HUDEP-2 (cell line): ENCODE results near the gene RPS3A.
A peak's percentile ranks its signal among the peaks of the same experiment; 100 is the strongest.
"Not testable (repeated sequence)": the region's sequence is repeated elsewhere in the genome, so short reads cannot be mapped to it uniquely, and the experiment has no call there.

Experiments
- DNase-seq, 76 experiments: peaks; one replicate each; lab custom pipeline; 2025; ENCODE audit not compliant: unreplicated experiment in 76 of 76; lab: John Stamatoyannopoulos, UW

The RPS3A gene

DNA sequence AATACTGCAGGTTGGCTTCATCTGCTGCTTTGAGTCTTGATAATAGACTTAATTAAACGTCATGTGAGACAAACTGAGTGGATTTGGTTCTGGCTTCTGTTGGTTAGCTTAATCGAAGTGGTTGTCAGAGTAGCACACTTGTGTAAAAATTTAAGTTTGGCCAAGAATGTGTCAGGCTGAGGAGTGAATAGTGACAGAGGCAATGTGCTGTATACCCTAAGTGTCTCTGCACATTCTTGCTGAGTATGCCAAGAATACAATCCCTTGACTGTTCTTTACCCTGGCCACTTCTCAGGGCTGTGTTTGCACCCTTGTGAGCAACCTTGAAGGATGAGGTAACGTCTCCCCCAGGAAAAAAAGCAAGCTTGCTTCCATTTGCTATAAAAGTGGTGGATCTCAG, 14.9 kb downstream of the RPS3A start:
- peak in 1 of 76 experiments; percentile 3 for DNase-seq

DNA sequence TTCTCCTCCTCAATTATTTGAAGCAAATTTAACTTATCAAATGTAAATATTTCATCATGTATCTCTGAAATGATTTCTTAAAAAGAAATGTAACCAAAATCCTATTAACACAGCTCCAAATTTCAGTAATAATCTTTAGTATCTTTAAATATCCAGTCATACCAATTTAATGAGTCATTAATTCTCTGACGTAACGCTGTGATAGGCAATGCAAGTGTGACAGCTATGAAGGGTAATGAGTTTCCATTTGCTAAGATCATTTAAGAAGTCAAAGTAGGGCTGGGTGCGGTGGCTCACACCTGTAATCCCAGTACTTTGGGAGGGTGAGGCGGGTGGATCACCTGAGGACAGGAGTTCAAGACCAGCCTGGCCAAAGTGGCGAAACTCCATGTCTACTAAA, 15.6 kb downstream of the RPS3A start:
- DNase-seq: no peak

DNA sequence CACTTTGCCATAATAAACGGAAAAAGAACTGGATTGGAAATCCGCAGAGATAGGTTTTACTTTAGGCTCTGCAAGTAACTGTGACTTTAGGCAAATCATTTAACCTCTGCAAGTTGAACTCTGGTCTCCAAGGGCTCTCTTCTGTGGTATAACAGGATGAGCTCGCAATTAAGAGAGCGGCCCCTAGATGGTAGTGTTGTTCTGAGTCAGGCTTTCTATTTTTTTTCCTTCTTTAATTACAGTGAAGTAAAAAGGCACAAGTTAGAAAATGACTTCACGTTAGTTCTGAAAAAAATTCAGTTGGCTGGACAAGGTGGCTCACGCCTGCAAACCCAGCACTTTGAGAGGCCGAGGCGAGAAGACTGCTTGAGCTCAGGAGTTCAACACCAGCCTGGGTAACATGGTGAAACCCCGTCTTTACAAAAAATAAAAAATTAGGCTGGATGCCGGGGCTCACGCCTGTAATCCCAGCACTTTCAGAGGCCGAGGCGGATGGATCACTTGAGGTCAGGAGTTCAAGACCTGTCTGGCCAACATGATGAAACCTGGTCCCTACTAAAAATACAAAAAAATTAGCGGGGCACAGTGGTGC, 18.0 kb downstream of the RPS3A start:
- DNase-seq: peak in 37 of 76 experiments; percentile 1 to 61 (median 21)

DNA sequence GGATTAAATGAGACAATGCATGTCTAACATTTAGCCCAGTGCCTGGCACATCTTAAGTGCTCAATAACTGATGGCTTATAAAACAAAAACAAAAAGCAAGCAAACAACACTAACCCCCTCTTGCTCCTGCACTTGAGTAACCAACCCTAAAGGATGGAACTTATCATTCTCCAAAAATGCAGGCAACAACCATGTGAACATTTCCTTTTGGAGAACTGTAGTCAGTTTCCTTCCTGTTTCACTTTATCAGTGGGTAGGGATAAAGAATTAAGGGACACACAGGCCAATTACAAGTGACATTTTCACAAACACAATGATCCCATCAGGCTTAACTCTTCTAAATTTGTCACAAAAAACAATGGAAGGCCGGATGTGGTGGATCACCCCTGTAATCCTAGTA, 30.4 kb downstream of the RPS3A start:
- no peak for DNase-seq

DNA sequence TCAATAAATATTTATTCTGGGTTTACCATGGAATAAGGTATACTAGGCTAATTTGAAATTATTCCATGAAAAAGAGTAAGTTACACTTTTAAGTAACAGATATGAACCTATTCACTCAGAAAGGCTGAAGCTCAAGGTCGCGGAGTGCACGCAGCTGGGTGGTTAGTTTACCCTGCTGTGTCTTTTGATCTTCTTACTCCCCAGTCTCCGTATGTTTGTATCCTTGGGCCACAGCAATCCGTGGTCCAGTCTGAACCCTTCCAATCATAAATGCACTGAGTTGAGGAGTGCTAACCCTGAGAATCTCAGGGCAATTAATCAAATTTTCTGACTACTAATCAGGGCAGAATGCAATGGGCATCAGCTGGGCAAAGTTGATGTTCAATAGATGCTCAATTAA, 33.9 kb downstream of the RPS3A start:
- no peak for DNase-seq

DNA sequence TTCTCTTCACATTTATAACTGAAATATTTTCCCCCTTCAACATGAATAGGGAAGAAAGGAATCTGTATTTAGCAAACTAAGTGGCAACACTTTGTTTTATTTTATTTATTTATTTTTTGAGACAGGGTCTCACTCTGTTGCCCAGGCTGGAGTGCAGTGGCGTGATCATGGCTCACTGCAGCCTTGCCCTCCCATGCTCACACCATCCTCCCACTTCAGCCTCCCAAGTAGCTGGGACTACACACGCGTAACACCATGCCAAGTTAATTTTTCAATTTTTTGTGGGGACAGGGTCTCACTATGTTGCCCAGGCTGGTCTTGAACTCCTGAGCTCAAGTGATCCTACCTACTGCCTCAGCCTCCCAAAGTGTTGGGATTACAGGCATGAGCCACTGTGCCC, 36.6 kb downstream of the RPS3A start:
- not testable (repeated sequence) for DNase-seq

DNA sequence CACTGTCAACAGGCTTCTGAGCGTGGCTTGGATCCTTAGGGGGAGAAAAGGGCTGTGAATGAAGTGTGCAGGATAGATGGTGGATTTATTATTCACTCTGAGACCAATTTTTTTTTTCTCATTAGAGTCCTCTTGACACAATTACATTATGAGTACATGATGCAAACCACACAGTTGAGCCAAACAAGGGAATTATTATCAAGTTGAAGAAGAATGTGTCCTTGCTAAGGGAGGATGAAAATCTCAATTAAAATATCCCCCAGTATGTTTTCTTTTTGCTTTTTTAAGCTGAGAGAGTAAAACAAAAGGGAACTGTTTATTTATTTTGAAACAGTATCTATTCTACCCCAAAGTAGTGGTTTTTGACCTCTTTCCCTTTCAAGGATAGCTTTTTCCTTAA, 40.4 kb downstream of the RPS3A start:
- no peak for DNase-seq

DNA sequence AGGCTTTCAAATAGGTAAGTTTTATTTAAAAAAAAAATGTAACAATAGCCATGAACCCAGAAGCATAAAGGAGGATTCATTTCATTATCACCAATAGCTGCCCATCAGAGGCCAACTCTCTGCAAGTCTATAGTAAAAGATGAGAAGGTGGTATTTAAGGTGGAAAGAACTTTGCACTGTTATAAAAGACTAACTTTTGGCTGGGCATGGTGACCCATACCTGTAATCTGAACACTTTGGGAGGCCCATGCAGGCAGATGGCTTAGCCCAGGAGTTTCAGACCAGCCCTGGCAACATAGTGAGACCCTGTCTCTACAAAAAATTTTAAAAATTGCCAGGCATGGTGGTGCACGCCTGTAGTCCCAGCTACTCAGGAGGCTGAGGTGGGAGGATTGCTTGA, 43.3 kb downstream of the RPS3A start:
- DNase-seq: no peak

DNA sequence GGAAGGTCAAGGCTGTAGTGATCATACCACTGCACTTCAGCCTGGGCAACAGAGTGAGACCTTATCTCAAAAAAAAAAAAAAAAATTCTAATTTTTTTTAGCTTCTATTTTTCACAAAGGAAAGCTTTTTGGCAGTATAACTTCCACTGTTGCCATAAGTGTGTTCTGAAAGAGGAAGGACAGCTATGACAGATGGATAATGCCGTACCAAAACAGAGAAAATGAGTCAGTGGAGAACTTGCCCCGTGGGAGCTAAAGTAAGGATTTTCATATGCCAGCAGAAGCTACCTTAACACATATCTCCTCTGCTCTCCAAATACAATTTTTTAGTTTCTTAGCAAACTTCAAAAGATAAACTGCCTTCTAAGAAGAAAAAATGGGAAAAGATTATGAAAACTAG, 43.7 kb downstream of the RPS3A start:
- DNase-seq: no peak

DNA sequence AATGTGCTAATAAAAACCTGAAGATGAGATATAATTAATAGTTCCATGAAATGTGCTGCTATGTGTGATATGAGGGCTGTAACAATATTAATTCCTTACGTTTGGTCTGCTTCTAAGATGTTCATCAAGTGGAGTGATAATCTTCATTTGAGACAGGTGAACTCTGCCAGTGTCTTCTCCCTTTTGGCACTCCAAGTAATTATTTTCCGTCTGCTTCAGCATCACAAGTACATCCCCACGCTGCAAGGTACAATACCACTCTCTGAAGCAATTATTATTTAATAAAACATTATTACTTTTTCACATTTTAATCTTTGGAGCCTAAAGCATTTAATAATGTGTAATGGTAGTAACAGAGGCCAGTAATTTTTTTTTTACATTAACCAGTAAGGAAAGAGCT, 44.4 kb downstream of the RPS3A start:
- DNase-seq: no peak

DNA sequence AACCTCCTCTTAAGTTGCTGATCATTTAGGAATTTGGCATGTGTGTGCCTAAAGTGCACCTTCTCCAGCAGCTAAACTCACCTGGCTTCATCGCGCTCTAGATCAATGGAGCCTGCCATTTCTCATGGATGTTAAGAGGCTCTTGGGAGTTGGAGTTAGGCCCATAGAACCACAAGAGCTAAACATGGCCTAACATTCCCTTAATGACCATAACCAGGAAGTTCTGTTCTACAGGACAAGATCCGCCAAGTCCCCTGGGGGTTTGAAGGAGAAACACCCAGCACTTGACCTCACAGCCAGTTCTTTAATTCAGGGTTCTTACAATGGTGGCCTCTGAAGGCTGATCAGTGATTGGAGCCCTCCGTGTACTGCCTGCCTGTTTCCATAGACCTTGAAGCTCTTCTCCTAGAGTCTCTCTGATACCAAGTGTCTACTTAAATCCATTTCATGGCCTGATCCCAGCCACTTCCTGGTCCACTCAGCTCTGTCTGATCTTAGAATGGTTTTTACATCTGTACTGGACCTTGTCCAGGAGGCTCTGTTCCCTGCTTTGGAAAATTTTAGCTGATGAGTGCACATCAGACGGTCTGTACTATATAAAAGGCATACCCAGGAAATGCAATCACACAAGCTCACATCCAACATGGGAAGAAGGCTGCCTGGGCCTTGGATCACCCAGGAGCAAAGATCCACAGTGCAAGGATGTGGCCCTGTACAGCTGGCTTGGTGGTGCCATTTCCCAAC, 45.1 kb downstream of the RPS3A start:
- DNase-seq: no peak

DNA sequence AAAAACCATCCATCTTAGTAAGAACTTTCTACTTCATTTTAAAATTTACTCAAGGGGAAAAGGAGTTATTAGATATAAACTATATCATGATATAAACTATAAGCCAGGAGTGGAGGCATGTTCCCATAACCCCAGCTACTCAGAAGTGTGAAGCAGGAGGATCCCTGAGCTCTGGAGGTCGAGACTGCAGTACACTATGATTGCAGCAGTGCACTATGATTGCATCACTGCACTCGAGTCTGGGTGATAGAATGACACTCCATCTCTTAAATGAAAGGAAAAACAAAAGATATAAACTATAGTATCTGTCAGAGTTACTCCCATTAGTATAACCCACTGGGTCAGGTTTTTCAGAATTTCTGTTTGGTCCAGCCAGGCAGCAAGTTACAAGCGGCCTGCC, 47.6 kb downstream of the RPS3A start:
- DNase-seq: no peak

DNA sequence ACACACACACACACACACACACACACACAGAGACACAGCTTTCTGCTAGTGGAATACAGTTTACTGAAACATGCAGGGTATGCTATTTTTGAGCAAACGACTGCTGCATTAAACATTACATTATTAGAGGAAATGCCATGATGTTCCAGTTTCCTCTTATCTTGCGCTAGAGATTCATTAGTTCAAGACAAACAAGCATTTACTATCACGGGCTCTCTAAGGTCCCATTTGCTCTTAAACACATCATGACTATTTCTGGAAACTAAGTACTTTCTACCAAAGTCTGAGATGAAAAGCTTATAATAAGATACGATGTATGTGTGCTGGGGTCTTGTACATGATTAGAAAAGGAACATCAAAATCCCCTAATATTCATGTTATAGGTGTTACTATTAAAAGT, 48.8 kb downstream of the RPS3A start:
- DNase-seq: no peak

DNA sequence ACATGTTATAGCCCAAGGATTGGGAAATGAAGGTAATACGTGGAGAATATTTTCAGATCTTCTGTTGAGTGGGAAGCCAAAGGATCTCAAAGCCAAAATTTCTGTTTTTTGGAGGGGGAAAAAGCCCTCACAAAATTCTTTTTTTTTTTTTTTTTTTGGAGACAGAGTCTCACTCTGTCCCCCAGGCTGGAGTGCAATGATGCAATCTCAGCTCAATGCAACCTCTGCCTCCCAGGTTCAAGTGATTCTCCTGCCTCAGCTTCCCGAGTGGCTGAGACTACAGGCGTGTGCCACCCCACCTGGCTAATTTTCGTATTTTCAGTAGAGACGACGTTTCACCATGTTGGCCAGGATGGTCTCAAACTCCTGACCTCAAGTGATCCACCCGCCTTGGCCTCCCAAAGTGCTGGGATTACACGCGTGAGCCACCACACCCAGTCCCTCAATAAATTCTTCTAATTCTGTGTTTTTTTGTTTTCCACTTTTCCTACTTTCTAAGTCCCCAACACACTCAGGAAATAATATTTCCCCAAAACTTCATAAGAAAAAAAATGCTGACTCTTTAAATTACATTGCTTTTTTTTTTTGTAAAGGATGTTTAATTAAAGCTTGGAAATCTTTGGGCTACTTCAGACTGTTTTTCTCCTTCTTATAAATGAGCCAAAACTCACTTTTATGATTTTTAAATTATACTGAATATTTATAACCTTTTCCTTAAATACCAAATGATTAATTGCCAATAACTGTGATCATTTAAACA, 51.6 kb downstream of the RPS3A start:
- no peak for DNase-seq

DNA sequence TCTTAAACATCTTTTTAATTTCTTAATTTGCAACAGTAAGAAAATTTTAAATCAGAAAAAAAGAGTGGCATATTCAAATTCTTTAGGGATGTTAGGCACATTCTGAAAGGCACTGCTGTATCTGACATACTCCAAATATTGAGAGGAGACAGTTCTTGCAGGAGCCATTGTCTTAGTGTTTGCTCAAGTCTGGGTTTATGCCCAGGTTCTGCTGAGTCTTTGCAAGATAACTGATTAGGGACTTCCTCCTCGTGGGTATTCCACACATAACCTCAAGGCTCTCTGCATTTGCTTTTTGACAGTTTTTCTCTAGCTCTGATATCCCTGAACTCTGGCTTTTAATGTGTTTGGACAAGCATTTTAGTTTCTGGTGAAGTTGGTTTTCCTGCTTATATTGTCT, 52.6 kb downstream of the RPS3A start:
- peak in 2 of 76 experiments; percentile 1 for DNase-seq

DNA sequence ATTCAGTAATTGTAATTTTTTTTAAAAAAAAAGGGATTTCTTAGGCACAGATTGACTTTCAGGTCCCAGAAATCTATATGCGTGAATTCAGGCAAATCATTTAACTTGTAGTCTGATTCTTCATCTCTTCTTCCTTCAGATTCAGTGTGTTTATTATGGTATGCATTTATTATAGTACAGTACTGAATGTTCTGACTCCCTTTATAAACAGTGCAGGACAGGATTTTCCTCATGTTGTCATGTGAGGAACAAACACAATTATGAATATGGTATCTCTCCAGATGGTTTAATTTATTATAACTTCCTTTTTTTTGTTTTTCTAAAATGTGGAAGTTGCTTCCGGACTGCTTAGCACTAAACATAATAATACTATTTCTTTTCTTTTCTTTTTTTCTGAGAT, 54.2 kb downstream of the RPS3A start:
- no peak for DNase-seq
